ENCODE results near the gene MAN1C1.

Gene MAN1C1

GRCh38 chr1:25674807-25675084 lies 58.2 kb downstream of the MAN1C1 start:
- TF ChIP-seq CTCF (IDR thresholded peaks at IDR 0.05; ENCODE audit: unreplicated experiment in 3 of 3): no peak
- H3K4me3 Mint-ChIP-seq: no peak overlapping the region
- H3K27ac Mint-ChIP-seq: no peak overlapping the region
- H3K27me3 Mint-ChIP-seq (ENCODE audit: low read depth): peaks cover 22% of the 10 kb centered on the region
- H3K9me3 Mint-ChIP-seq: no peaks in the 10 kb centered on the region
- no peaks in the 10 kb centered on the region for H3K36me3 Mint-ChIP-seq (ENCODE audit: low read depth)
- peaks cover 36% of the 10 kb centered on the region for H3K4me1 Mint-ChIP-seq

- H3K4me3 Mint-ChIP-seq: no peak overlapping the region
- peaks cover 31% of the 10 kb centered on the region for H3K4me1 Mint-ChIP-seq
- no peaks in the 10 kb centered on the region for H3K9me3 Mint-ChIP-seq
- peaks cover 18% of the 10 kb centered on the region for H3K27me3 Mint-ChIP-seq (ENCODE audit: low read depth)
- no peaks in the 10 kb centered on the region for H3K36me3 Mint-ChIP-seq (ENCODE audit: low read depth)
- TF ChIP-seq CTCF (IDR thresholded peaks at IDR 0.05; ENCODE audit: unreplicated experiment in 3 of 3): no peak
- peak overlapping the region in 2 of 3 experiments; percentile 3 to 49 for H3K27ac Mint-ChIP-seq
Measured at GRCh38 chr1:25675729-25676476, 59.3 kb downstream of the MAN1C1 start.

GRCh38 chr1:25676488-25676887 lies 59.9 kb downstream of the MAN1C1 start:
- Mint-ChIP-seq H3K36me3 (ENCODE audit: low read depth) (no peaks in the 10 kb centered on the region), H3K27ac (peak overlapping the region in 2 of 3 experiments; percentile 3 to 49), H3K27me3 (ENCODE audit: low read depth) (peaks cover 18% of the 10 kb centered on the region), H3K4me3 (peak overlapping the region in 1 of 3 experiments; percentile 23), H3K4me1 (peaks cover 31% of the 10 kb centered on the region), H3K9me3 (no peaks in the 10 kb centered on the region)
- no peak for TF ChIP-seq CTCF (IDR thresholded peaks at IDR 0.05; ENCODE audit: unreplicated experiment in 3 of 3)

GRCh38 chr1:25677193-25677773 lies 60.7 kb downstream of the MAN1C1 start:
- H3K4me1 Mint-ChIP-seq: peaks cover 31% of the 10 kb centered on the region
- no peaks in the 10 kb centered on the region for H3K36me3 Mint-ChIP-seq (ENCODE audit: low read depth)
- no peaks in the 10 kb centered on the region for H3K9me3 Mint-ChIP-seq
- no peak for TF ChIP-seq CTCF (IDR thresholded peaks at IDR 0.05; ENCODE audit: unreplicated experiment in 3 of 3)
- H3K27me3 Mint-ChIP-seq (ENCODE audit: low read depth): peaks cover 18% of the 10 kb centered on the region
- H3K4me3 Mint-ChIP-seq: no peak overlapping the region
- H3K27ac Mint-ChIP-seq: peak overlapping the region in 1 of 3 experiments; percentile 49

- H3K36me3 Mint-ChIP-seq (ENCODE audit: low read depth): no peaks in the 10 kb centered on the region
Measured at GRCh38 chr1:25679171-25679570, 62.6 kb downstream of the MAN1C1 start.

More at GRCh38 chr1:25679171-25679570, 62.6 kb downstream of the MAN1C1 start:
- TF ChIP-seq CTCF (IDR thresholded peaks at IDR 0.05; ENCODE audit: unreplicated experiment in 3 of 3): no peak
- Mint-ChIP-seq H3K27ac (no peak overlapping the region), H3K4me3 (no peak overlapping the region), H3K4me1 (peaks cover 37% of the 10 kb centered on the region), H3K9me3 (no peaks in the 10 kb centered on the region), H3K27me3 (ENCODE audit: low read depth) (peaks cover 17% of the 10 kb centered on the region)

All from nephron (organoid).